HG02798 (cell line): Measurements from ENCODE around the gene ZAR1L.
"Not testable (repeated sequence)": the region's sequence is repeated elsewhere in the genome, so short reads cannot be mapped to it uniquely, and the experiment has no call there.

Source experiments
- ATAC-seq: cut with Tn5 transposase; IDR thresholded peaks from one replicate; pipeline ENCODE4 v1.9.1; 2021; ENCODE audit warnings: mild to moderate bottlenecking; ENCODE audit not compliant: unreplicated experiment, poor library complexity

The ZAR1L gene

GRCh38 chr13:32315238-32316027 is at the start of gene ZAR1L, which contains the start of gene BRCA2:
ZAR1L (minus strand) TSS chr13:32315363; CDS start chr13:32311925, 3,438 bp downstream.
BRCA2 (plus strand) TSS chr13:32315508; CDS start chr13:32316461, 953 bp downstream.
- peak; percentile 96 for ATAC-seq

- ATAC-seq = no peak
Observed at GRCh38 chr13:32362574-32362973, 47.4 kb upstream of the ZAR1L start.

- not testable (repeated sequence) for ATAC-seq
Observed at GRCh38 chr13:32355935-32356334, 40.8 kb upstream of the ZAR1L start.

GRCh38 chr13:32354040-32354439 is 38.9 kb upstream of the ZAR1L start:
- peak; percentile 53 for ATAC-seq

GRCh38 chr13:32350839-32351441 is 35.8 kb upstream of the ZAR1L start:
- not testable (repeated sequence) for ATAC-seq

GRCh38 chr13:32347651-32348050 is 32.5 kb upstream of the ZAR1L start:
- no peak for ATAC-seq

GRCh38 chr13:32340914-32341313 is 25.8 kb upstream of the ZAR1L start:
- no peak for ATAC-seq

GRCh38 chr13:32334671-32335070 is 19.5 kb upstream of the ZAR1L start:
- no peak for ATAC-seq

GRCh38 chr13:32330441-32330840 is 15.3 kb upstream of the ZAR1L start:
- no peak for ATAC-seq

GRCh38 chr13:32323912-32324311 is 8.7 kb upstream of the ZAR1L start:
- ATAC-seq = no peak

GRCh38 chr13:32320528-32320927 is 5.4 kb upstream of the ZAR1L start:
- ATAC-seq = no peak

- ATAC-seq = no peak
Observed at GRCh38 chr13:32317716-32318465, 2.7 kb upstream of the ZAR1L start.

GRCh38 chr13:32316501-32316900 is 1.3 kb upstream of the ZAR1L start:
- no peak for ATAC-seq

- ATAC-seq = peak; percentile 54
Observed at GRCh38 chr13:32316028-32316339, 821 bp upstream of the ZAR1L start.

GRCh38 chr13:32314271-32315237 is 609 bp downstream of the ZAR1L start:
- peak; percentile 19 for ATAC-seq

GRCh38 chr13:32311188-32311897 is 3.8 kb downstream of the ZAR1L start:
- no peak for ATAC-seq

GRCh38 chr13:32310134-32310706 is 4.9 kb downstream of the ZAR1L start:
- peak; percentile 73 for ATAC-seq

GRCh38 chr13:32309312-32310133 is 5.6 kb downstream of the ZAR1L start:
- ATAC-seq = peak; percentile 11
